Caco-2 (cell line): ENCODE data around the gene IL27RA. TPM values are rescaled to one million over a fixed set of nuclear protein-coding genes. Genes with fewer than 3 reads are reported as not detected.
A peak's percentile ranks its signal among the peaks of the same experiment; 100 is the strongest.
"Not testable (repeated sequence)": the region's sequence is repeated elsewhere in the genome, so short reads cannot be mapped to it uniquely, and the experiment has no call there.

Experiments
- BruUV-seq: library from RNA; stranded (reverse); fragments of 400-500 nt; replicated peaks from 2 replicates; lab custom pipeline; 2021; lab: Mats Ljungman, UMichigan
- CTCF ChIA-PET: fragments of 300-600 bp; sonication (Branson Sonifier 250); formaldehyde crosslinking; loops from one replicate; lab custom pipeline; 2022; ENCODE audit warnings: antibody characterized with exemption; lab: Charles Lee
- POLR2A ChIA-PET: fragments of 300-600 bp; sonication (Branson Sonifier 250); formaldehyde crosslinking; loops from one replicate; lab custom pipeline; 2022; ENCODE audit warnings: antibody characterized with exemption; lab: Charles Lee
- DNase-seq, 2 experiments: peaks; one replicate each; pipeline versions ENCODE4 v3.0.0 to v3.0.0-alpha.2; 2020 to 2022
- H3K27me3 ChIP-seq: replicated peaks from 2 replicates; pipeline ENCODE4 v1.6.0; 2011; ENCODE audit warnings: low read length; ENCODE audit not compliant: control insufficient read depth, insufficient read depth
- H3K36me3 ChIP-seq: 2 replicates; pipeline ENCODE4 v1.5.1; 2011; ENCODE audit warnings: low read length; ENCODE audit not compliant: control insufficient read depth, insufficient read depth
- H3K4me1 ChIP-seq: fragments of 250-450 bp; sonication (Bioruptor Pico); 2 replicates; pipeline ENCODE4 v1.5.1; 2020; ENCODE audit warnings: mild to moderate bottlenecking
- H3K4me3 ChIP-seq: 2 replicates; pipeline ENCODE4 v1.5.1; 2011; ENCODE audit warnings: low read depth, mild to moderate bottlenecking, control low read depth, low read length
- H3K9me3 ChIP-seq: fragments of 250-450 bp; sonication (Bioruptor Pico); 2 replicates; pipeline ENCODE4 v1.5.1; 2020; ENCODE audit warnings: mild to moderate bottlenecking, moderate library complexity
- H3K27ac Mint-ChIP-seq: one replicate; pipeline ENCODE4 v1.8.0; 2022; ENCODE audit warnings: mixed read lengths; ENCODE audit not compliant: unreplicated experiment
- H3K27me3 Mint-ChIP-seq: one replicate; pipeline ENCODE4 v1.8.0; 2022; ENCODE audit warnings: mixed read lengths; ENCODE audit not compliant: insufficient read depth, unreplicated experiment
- H3K36me3 Mint-ChIP-seq: one replicate; pipeline ENCODE4 v1.8.0; 2022; ENCODE audit warnings: mild to moderate bottlenecking, mixed read lengths; ENCODE audit not compliant: insufficient read depth, unreplicated experiment
- H3K4me1 Mint-ChIP-seq: one replicate; pipeline ENCODE4 v1.8.0; 2022; ENCODE audit warnings: low read depth, mixed read lengths; ENCODE audit not compliant: unreplicated experiment
- H3K4me3 Mint-ChIP-seq: one replicate; pipeline ENCODE4 v1.8.0; 2022; ENCODE audit warnings: mild to moderate bottlenecking, moderate library complexity, mixed read lengths; ENCODE audit not compliant: unreplicated experiment
- H3K9me3 Mint-ChIP-seq: one replicate; pipeline ENCODE4 v1.8.0; 2022; ENCODE audit warnings: mixed read lengths; ENCODE audit not compliant: unreplicated experiment
- CTCF ChIP-seq, 2 experiments: fragments of 200-600 bp in 1 of 2; IDR thresholded peaks; 1 replicate in 1 of 2; 2 replicates in 1 of 2; pipeline versions ENCODE4 v1.5.1 to v1.8.0; 2011 to 2022; ENCODE audit warnings: antibody characterized with exemption in 1 of 2, control low read depth in 1 of 2, inconsistent platforms in 1 of 2, low read depth in 1 of 2, low read length in 1 of 2, mild to moderate bottlenecking in 1 of 2, moderate library complexity in 1 of 2; ENCODE audit not compliant: insufficient read depth in 1 of 2, severe bottlenecking in 1 of 2, unreplicated experiment in 1 of 2
- intact Hi-C: fragments of 100-400 bp; cut with micrococcal nuclease; formaldehyde crosslinking; loops from one replicate; pipeline ENCODE4 v1.10.0; 2022; ENCODE audit not compliant: unreplicated experiment
- total RNA-seq: library from RNA; stranded (reverse); gene quantifications from 2 replicates; pipeline ENCODE4 v1.2.3, GENCODE V29; 2022

Gene IL27RA
- total RNA-seq, 1 experiment from 2014 or later, result 4.7 TPM

GRCh38 chr19:14048443-14049153 lies 17.0 kb downstream of the IL27RA start:
- DNase-seq, result peak in 1 of 2 experiments; percentile 71
- no peak overlapping the region for H3K27ac Mint-ChIP-seq
- no peaks in the 10 kb centered on the region for H3K9me3 Mint-ChIP-seq
- BruUV-seq, result no TSS peak
- Histone ChIP-seq H3K9me3 (peaks cover 6% of the 10 kb centered on the region; the same call in 1 of the 2 replicates), H3K27me3 (no peaks in the 10 kb centered on the region), H3K36me3 (no peaks in the 10 kb centered on the region), H3K4me1 (no peaks in the 10 kb centered on the region), H3K4me3 (no peak overlapping the region)
- no peaks in the 10 kb centered on the region for H3K4me1 Mint-ChIP-seq
- intact Hi-C loops, result no loop called here
- TF ChIP-seq CTCF (IDR thresholded peaks at IDR 0.05; ENCODE audit: insufficient read depth in 1 of 2, low read depth in 1 of 2, low read length in 1 of 2, severe bottlenecking in 1 of 2, unreplicated experiment in 1 of 2), result peak; percentile 67 to 76
- ChIA-PET CTCF (interaction anchor here (1.4 kb wide), 1 partner anchor 17 kb away, joined by 5 read pairs; the partner anchor contains the start of gene IL27RA), POLR2A (no interaction called here)
- no peaks in the 10 kb centered on the region for H3K27me3 Mint-ChIP-seq
- no peak overlapping the region for H3K4me3 Mint-ChIP-seq
- H3K36me3 Mint-ChIP-seq, result peaks cover 7% of the 10 kb centered on the region

- DNase-seq, result no peak
- ChIA-PET CTCF (no interaction called here), POLR2A (no interaction called here)
- Mint-ChIP-seq H3K27ac (no peak overlapping the region), H3K36me3 (peaks cover 12% of the 10 kb centered on the region), H3K4me3 (no peak overlapping the region), H3K4me1 (no peaks in the 10 kb centered on the region), H3K27me3 (no peaks in the 10 kb centered on the region), H3K9me3 (no peaks in the 10 kb centered on the region)
- Histone ChIP-seq H3K4me3 (no peak overlapping the region), H3K4me1 (no peaks in the 10 kb centered on the region), H3K27me3 (no peaks in the 10 kb centered on the region), H3K9me3 (peaks cover 6% of the 10 kb centered on the region; the same call in 1 of the 2 replicates), H3K36me3 (no peaks in the 10 kb centered on the region)
- no peak for TF ChIP-seq CTCF (IDR thresholded peaks at IDR 0.05; ENCODE audit: insufficient read depth in 1 of 2, low read depth in 1 of 2, low read length in 1 of 2, severe bottlenecking in 1 of 2, unreplicated experiment in 1 of 2)
- no TSS peak for BruUV-seq
- intact Hi-C loops, result no loop called here
Observed at GRCh38 chr19:14050512-14050911, 18.9 kb downstream of the IL27RA start.

GRCh38 chr19:14050961-14051360 lies 19.4 kb downstream of the IL27RA start:
- H3K9me3 Mint-ChIP-seq, H3K4me1 Mint-ChIP-seq, H3K4me1 ChIP-seq, H3K4me3 Mint-ChIP-seq, H3K36me3 ChIP-seq, H3K4me3 ChIP-seq, intact Hi-C loops, H3K27me3 Mint-ChIP-seq, H3K27me3 ChIP-seq, H3K9me3 ChIP-seq, DNase-seq, CTCF ChIA-PET, H3K27ac Mint-ChIP-seq, POLR2A ChIA-PET, BruUV-seq: not testable (repeated sequence)
- peaks cover 12% of the 10 kb centered on the region for H3K36me3 Mint-ChIP-seq
